Stimulated activated CD8-positive, alpha-beta memory T cell treated with anti-CD3 and anti-CD28 coated beads, Interleukin-15, amount 100 ng/mL, for 24 hours (primary cell): ENCODE results near the gene BHMT.
"Not testable (repeated sequence)": the region's sequence is repeated elsewhere in the genome, so short reads cannot be mapped to it uniquely, and the experiment has no call there.

ENCODE experiments used
- DNase-seq: peaks from one replicate; pipeline ENCODE4 v3.0.0-alpha.2; 2020; ENCODE audit warnings: low read depth

The BHMT gene

DNA sequence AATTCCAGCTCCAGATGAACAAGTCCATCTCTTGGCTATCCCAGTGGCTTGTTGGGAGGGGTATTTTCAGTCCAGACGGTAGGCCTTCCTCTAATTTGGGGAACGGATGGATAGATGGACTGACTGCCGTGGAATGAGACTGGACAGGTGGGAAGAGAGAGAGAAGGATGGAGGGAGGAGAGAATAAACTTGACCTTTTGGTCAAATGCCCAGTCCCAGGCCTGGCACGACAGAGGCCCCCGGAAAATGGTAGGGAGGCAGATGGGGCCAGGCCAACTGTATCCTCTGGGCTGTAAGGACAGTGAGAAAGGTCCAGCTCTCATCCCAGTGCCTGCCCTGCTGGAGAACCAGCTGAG is 1.1 kb downstream of the BHMT start:
- no peak for DNase-seq

DNA sequence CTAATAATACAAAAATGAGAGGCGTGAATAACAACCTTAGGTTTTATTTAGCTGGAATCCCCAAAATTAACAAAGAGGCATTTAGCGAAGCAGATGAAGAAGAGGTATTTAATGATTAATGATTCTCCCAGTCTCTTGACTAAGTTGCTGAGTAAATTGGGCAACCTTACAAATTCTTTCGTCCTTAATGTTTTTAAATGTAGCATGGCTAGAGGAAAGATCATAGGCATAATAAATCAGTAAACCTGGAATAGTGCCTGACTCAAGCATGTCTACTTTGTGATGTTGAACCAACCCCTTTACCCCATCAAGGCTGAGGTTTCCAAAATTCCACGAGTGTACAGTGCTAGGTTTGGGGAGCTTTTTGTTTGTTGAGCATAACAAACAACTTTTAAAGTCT is 7.9 kb downstream of the BHMT start:
- no peak for DNase-seq

DNA sequence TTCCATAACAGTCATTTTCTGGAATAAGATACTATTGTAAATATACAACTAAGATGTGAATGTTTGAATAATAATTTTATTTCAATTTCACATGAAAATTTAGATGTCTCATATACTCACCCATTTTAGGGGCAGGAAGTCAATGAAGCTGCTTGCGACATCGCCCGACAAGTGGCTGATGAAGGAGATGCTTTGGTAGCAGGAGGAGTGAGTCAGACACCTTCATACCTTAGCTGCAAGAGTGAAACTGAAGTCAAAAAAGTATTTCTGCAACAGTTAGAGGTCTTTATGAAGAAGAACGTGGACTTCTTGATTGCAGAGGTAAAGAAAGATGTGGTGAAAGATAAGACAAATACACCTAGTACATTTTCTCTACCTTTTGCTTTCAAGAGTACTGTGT is 8.6 kb downstream of the BHMT start:
- no peak for DNase-seq

DNA sequence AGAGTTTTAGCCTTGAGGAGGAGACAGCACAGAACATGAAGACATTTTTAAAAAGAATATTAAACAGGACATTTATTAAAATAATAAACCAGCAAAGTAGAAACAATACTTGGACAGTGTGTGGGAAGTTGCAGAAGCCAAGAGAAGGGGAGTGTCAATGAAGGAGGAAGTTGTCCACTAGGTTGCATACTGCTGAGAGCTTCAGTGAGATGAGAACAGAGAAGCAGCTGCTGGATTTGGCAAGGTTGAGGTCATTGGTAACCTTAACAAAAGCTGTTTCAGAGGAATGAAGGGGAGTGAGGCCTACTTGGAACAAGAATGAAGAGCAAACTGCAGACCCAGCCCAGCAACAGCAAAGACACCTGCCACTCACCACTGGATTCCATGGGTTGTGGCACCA is 11.4 kb downstream of the BHMT start:
- DNase-seq: no peak

DNA sequence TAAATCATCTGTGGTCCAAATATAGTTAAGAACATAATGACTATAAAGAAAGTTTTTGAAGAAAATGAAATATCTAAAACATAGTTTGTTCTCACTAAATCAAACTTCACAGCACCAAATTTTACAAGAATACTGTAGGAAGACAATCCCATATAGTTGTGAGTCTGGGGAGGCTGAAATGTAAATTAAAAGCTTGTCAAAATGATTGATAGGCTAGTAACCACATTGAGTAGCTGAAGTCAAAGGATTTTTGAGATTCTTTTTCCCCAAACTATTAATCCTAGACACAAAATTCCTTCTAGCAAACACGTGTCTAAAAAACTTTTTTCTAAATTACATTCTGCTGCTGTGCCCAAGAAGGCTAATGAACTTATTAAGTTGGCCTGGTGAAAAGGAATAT is 13.0 kb downstream of the BHMT start:
- DNase-seq: no peak

DNA sequence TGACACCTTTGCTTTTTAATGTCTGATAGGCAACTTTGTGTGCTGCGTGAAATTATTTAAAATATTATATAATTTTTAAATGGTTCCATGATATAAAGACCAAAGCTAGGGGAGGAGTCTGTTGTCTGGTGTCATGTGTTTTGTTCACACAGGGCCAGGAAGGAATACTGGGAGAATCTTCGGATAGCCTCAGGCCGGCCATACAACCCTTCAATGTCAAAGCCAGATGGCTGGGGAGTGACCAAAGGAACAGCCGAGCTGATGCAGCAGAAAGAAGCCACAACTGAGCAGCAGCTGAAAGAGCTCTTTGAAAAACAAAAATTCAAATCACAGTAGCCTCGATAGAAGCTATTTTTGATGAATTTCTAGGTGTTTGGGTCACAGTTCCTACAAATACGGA is 19.2 kb downstream of the BHMT start:
- no peak for DNase-seq

DNA sequence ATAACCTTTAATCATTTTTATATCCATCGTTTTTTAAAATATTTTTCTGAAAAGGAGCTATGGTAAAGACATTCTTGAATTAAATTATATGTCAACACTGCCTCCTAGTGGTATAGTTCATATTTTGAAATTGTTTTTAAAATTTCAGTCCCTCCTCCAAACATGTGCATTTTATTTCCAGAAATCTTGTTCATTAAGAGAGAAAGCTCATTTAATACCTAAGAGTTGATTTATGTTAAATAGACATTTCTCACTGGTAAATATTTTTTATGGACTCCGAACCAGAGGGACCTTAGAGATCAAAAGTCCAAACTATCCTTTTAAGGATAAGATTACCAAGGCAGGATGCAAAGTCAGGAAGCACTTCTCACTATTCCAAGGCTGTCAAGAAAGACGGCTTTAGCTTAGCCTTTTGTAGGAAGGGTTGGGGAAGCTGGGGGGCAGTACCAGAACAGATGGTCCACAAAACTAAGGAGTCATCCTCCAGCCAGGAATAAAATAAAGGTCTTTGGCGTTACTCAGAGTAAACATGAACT is 21.6 kb downstream of the BHMT start:
- no peak for DNase-seq

DNA sequence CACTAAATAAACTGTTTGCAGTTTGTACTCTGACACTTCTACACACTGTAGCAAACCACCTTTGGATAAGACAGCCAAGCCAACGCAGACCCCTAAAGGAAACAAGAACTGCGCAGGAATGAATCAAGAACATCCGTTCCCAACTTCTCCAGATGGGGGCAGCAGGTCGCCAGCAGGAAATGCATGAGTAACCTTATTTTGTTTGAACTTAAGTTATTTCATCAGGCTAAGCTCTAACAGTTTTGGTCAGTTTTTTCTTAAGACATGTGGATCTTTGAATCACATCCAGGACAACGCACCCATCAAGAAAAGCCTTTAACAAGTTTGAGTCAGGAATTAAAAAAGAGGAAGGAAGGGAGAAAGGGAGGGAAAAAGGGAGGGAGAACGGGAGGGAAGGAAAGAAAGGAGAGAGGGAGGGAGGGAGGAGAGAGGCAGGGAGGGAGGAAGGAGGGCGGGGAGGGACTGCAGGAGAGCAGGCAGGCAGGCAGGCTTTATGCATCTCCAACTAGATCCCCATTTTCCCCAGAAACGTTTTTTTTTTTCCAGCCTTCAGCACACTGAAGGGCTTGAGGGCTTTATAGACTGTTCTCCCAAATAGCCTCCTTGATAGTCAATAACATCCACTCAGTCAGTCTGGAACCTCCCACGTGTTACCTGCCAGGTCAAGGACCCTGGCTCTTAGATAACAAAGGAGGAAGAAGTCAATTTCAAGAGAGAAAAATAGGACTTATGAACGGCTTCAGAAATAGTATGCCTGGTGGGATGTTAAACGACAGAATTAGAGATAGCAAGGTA is 22.2 kb downstream of the BHMT start:
- DNase-seq: peak; percentile 24

DNA sequence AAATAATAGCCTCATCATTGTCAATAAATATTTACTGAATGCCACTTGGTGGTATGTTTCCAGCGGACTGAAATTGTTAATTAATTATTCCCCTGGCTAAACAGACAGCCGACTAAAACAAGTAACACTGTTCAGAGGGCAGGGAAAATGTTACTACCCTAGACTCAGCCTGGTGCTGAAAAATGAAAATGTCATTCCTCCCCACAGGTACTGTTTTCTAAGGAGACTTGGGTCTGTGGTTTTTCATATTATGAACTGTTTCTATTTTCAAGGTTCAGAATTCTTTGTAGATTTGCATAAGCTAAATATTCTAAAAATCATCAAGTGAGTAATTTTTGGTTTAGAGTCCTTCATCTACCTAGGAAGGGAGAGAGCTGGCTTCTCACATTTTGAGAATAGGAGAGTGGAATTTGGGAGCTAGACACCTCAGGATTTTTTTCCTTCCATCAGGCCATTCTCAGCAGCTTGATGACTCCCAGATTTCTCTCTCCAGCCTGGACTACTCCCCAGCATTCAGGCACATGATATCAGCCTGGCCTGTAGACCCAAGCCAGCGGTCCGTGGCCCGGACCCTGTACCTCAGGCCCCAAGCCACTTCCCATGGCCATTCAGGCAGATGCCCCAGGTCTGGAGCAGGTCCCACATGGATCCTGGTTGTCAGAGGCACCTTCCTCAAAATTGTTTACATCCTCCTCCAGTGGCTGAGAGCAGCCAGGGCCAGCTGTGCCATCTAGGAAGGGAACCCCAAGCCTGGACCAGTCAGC is 24.4 kb downstream of the BHMT start:
- no peak for DNase-seq

DNA sequence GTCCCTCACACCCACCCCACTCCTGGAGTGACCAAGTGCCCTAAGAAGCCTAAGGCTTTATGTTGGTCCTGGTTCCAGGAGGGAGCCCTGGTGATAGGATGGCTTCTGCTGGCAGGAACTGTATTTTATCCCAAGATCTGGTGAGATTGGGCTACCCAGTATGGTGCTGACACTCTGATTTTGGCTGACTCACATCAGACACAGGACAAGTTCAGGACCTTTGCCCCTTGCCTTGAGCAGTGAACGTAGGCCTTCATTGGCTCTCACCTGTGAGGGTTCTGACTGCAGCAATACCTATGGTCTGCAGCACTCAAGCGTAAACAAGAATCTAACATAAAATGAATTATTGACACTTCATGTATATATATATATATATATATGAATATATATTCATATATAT is 25.0 kb downstream of the BHMT start:
- no peak for DNase-seq

DNA sequence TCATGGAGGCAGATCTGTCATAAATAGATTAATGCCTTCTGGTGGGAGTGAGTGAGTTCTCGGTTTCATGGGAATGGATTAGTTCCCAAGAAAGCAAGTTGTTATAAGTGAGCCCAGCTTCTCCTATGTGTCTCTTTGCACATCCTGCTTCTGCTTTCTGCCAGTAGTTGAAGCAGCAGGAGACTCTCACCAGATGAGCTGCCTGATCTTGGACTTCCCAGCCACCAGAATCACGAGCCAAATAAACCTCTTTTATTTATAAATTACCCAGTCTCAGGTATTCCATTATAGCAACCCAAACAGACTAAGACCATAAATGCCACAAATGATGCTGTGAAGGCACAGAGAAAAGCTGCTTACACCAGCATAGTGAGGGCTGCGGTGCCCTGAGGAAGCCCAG is 28.9 kb downstream of the BHMT start:
- DNase-seq: no peak

DNA sequence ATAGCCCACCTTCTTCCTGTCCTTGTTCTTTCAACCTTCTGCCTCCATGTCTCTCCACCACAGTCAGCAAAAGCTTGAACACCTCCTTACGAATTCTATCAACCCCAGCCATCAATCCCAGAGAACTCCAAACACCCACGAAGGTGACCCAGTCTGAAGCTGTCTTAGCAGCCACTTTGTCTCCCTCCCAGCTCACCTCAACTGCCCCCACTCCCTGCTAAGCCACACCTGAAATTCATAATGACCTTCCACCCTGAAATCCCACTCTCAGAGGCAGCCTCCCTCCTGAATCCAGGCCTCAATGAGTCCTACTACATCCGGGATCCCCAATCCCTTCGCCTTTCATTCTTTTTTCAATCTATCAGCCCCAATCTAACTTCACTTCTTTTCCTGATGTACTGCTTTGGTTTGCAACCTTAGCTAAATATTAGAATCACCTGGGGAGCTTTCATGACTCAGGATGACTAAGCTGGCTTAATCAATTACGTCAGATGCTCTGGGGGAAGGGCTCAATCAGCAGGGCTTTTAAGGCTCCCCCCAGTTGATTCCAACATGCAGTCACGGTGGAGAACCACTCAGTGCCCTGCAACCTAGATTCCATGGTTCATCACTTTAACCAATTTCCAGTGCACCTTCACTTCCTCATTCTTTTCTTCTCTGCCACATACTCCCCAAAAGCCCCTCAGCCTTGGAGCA is 32.2 kb downstream of the BHMT start:
- no peak for DNase-seq

DNA sequence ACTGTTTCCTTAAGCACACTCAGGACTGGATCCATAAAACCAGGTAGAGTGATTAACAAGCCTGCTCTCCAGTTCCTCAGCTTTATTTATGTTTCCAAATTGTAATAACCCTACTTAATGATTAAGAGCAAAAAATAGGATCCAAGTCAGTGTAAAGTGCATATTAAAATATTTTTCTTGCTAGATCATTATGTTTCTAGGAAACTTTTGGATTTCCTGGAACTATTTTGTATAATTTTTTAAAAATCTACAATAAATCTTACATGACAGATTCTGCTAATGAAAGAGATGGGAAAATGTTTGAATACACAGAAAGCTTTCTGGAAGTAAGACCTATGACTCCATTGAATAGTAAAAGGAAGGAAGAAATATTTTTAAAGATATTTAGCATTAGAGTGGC is 35.5 kb downstream of the BHMT start:
- no peak for DNase-seq

DNA sequence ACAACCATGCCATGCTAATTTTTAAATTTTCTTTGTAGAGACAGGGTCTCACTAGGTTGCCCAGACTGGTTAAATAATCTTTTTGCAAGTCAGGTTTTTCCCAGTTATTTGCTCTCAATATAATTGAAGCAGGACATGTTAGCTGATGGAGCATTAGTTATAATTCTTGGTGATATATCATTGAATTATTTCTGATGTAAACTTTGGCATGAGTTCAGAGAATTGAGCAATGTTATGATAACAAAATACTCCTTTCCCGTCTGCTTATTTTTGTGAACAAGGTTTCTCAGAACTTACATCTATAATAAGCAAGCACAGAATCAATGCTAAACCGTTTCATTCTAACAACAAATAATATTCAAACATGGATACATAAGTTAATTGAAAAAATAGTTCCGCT is 37.8 kb downstream of the BHMT start:
- DNase-seq: no peak

DNA sequence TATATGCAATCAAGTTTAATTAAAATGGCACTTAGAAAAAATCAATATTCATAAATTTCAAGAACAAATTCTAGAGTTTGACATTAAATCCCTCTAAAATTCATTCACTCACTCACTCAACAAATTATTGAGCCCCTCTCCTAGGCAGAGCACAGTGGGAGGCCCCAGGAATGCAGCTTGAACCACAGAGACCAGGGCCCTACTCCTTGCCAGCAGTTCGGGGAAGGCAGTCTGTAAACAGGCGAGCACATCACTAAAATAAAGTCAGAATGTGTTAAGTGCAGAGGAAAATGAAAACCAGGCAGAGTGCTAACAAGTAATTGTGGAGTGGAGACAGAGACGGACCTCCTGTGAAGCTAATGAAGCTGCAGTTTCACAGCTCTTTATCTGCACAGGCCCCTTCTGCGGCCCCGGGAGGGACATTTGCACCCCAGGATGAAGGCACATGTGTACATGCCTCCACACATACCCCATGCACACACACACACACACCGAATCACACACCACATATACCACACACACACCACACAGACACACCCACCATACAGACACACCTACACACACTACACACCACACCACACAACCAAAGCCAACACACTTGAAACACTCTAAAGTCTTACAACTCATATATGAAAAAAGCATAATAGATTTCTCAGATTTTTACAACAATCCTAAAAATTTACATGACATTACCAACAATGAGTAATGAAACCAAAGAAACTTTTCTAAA is 40.5 kb downstream of the BHMT start:
- no peak for DNase-seq

DNA sequence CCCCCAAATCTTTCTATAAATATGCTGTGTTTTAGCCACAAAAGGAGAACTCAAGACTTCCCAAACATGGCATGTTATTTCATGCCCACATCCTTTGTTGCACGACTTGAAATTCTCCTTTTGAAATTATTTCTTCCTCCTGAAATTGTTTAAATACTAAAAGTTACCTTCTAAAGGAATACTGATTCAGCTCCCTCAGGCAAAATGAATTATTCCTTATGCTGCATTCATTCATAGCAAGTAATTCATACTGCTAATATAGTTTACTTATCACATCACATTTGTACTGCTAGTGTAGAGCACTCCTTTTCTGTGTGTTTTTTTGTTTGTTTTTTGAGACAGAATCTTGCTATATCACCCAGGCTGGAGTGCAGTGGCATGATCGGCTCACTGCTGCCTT is 45.7 kb downstream of the BHMT start:
- no peak for DNase-seq

DNA sequence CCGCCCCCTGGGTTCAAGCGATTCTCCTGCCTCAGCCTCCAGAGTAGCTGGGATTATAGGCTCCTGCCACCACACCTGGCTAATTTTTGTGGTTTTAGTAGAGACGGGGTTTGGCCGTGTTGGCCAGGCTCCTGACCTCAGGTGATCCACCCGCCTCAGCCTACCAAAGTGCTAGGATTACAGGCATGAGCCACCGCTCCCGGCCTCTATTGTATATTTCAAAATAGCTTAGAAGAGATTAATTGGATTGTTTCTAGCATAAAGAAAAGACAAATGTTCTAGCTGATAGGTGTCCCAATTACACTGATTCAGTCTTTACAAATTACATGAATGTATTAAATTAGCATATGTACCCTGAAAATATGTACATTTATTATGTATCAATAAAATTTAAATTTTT is 50.0 kb downstream of the BHMT start:
- not testable (repeated sequence) for DNase-seq

DNA sequence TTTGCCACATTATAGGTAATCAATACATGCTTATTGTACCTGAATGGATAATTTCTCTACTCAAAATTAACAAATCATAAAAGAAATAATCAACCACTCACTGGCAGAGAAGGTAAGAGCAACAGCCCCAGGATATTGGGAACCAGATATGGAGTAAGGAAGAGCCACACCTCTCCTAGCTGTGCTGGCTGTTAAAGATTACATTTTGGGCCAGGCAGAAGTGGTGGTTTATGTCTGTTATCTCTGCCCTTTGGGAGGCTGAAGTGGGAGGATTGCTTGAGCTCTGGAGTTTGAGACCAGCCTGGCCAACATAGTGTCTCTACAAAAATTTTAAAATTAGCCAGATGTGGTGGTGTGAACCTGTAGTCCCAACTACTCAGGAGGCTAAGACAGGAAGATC is 56.4 kb downstream of the BHMT start:
- DNase-seq: no peak

DNA sequence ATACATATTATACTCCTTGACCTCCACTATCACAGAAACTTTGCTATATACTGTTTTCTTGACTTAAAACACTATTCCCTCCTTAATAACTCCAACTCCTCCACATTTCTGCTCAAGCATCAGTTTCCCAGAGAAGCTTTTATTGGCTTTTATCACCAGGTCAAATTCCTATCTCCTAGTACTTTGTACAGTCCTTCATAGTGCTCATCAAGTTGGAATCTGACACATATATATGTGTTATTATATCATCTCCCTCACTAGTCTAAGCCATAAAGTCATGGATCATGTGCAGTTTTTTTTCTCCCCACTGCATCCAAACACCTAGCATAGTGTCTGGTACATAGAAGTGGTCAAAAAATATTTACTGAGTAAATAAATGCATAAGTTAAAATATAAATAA is 59.1 kb downstream of the BHMT start:
- no peak for DNase-seq

DNA sequence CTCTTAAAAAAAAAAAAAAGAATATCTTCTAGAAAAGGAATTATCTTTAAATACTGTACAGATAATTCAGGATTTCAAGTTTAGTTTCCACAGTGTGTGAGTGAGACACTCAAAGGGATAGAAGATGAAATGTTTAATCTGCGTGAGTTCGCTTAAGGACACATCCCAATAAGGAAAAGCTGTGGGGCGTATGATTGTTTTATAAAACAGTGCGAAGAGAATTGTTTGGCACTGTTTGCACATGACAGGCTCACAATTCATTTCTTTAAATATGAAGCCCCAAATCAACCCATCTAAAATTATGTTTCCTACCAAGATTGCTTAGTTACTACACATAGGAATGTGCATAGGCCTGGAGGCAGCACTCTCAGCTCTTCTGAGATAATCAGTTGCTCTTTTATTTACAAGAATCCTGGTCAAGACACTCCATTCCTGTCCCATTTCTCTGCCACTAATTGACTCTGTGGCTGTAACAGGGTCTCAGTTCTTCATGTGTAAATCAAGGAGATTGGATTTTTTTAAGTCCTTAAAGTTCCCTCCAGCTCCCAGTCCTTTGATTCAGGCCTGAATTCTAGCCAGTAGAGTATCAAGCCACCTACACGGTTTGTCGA is 60.1 kb downstream of the BHMT start:
- no peak for DNase-seq

DNA sequence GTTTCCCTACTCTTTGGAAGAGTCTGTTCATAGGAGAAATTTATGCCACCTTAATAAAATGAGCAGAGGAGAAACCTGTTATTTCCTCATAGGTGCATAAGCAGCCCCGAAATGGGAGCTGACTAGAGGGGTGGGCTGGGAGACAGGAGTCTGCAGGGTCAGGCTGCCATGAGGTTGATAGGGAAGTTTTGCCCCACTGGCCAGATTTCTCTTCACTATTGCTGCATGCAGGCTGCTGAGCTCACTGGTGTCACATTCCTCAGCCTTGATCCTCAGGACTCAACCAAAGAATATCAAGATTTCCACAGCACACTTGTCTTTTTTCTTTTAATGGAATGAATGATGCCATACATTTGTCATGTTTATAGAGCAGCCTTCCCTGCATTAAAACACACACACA is 60.7 kb downstream of the BHMT start:
- no peak for DNase-seq

DNA sequence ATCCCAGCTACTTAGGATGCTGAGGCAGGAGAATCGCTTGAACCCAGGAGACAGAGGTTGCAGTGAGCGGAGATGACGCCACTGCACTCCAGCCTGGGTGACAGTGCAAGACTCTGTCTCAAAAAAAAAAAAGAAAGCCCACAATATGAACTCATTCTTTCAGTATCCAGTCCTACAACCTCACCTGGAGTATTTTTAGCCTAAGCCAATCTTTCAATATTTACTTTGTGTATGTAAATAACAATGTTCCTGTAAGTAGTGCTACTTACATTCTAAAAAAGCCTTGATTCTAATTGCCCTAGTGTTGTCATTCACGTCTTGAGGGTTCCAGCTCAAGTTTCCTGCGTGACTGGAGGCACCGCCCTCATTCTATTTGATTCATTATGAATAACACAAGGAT is 62.0 kb downstream of the BHMT start:
- no peak for DNase-seq
